Fibroblast of skin of scalp (primary cell): ENCODE results near the gene STK10.
A peak's percentile ranks its signal among the peaks of the same experiment; 100 is the strongest.
"Not testable (repeated sequence)": the region's sequence is repeated elsewhere in the genome, so short reads cannot be mapped to it uniquely, and the experiment has no call there.

Experiments
- DNase-seq: peaks from one replicate; pipeline ENCODE4 v3.0.0-alpha.2; 2013

The STK10 gene

DNA sequence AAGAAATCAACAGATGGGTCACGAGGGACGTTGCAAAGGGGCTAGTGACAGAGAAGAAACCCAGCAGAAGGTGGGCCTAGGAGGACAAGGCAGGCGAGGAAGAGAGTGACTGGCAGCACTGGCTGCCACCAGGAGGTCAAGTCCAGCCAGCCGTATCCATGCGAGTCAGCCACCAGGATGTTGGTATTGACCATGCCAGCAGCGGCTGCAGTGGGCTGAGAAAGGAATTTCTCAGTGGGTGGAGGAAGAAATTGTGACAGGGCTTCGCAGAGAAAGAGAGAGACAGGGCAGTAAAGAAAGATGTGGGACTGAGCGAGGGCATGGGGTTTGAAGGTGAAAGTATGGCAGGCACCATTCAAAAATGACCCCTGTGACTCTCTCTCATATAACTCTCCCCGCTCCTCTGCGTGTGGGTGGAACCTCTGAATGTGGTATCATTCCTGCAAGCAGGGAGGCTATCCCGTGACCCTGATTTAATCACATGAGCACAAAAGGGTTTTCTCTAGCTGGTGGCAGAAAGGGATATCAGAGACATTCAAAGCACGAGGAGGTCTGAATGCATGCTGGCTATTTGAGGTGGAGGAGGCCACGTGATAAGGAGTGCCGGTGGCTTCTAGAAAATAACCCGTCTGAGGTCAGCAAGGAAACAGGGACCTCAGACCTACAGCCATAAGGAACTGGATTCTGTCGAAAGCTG, 136.2 kb downstream of the STK10 start:
- DNase-seq = no peak

DNA sequence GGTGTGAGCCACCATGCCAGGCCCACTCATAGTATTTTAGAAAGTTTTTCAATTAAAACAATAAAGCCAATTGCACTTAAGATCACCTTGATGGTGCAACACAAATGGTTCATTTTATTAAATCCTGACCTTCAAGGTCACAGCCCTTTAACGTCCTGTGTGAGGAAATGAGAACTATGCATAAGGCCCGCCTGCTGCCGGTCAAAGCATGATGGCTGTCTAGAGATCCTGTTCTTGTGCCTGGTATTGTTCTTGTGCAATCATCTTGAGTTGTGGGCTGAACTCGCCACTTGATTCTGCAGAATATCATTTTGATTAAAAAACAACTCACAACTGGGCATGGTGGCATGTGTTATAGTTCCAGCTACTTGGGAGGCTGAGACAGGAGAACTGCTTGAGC, 137.9 kb downstream of the STK10 start:
- no peak for DNase-seq

DNA sequence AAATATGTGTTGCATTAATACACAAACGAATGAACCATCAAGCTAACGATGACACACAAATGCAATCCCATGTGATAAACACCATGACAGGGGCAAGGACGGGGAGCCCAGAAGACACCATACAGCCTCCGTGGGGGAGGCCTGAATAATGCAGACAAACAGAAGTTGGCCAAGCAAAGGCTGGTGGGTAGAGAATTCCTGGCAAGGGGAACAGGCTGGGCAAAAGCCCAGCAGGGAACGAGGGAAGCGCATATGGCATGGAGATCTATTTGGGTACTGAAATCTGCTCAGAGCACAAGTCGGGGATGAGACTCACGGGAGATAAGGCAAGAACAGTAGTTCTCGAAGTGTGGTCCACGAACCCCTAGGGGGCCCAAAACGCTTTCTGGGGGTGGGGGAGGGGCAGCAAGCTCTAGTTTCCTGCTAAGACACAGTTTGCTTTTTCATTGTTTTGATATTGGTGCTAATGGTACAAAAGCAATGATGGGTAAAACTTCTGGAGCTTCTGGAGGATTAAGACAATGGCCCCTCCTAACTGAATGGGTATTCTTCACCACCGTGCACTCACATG, 138.7 kb downstream of the STK10 start:
- no peak for DNase-seq

DNA sequence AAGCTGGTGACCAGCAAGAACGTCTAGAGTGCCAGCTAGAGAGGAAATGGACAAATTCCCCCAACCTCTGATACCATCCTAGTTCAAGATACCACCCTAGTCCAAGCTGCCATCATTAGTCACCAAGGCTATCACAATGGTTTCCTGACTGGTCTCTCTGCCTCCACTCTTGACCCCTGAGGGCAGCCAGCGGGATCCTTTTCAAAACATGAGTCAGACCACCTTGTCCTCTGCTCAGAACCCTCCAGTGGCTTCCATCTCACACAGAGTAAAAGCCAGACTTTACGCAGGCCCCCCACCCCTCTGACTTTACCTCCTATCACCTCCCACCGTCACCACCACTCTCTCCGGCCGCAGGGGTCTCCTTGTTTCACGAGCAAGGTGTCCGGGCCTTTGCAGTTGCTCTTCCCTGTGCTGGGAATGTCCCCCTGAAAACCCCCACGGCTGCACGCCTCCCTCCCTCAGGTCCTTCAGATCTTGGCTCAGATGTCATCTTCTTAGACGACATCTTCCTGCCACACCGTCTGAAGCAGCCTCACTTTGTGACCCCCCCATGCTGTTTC, 139.4 kb downstream of the STK10 start:
- no peak for DNase-seq

DNA sequence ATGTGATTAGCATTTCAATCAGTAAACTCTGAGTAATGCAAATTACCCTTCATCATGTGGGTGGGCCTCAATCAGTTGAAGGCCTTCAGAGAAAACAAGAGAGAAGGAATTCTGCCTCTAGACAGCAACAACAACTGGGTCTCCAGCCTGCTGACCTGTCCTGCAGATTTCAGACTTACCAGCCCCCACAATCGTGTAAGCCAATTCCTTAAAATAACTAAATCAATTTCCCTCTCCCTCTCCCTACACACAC, 139.9 kb downstream of the STK10 start:
- no peak for DNase-seq

DNA sequence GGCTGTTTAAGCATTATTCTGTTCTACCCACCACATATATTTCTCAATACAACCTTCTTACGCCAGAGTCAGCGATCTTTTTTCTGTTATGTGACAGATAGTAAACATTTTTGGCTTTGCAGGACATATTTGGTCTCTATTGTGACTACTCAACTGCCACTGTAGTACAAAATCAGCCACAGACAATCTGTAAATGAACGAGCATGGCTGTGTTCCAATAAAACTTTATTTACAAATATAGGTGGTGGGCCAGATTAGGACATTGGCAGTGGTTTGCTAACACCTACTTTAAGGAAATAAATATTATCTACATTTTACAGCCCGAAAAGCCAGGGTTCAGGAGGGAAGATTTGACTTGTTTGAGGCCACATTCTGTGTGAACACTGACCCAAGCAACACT, 141.4 kb downstream of the STK10 start:
- no peak for DNase-seq

DNA sequence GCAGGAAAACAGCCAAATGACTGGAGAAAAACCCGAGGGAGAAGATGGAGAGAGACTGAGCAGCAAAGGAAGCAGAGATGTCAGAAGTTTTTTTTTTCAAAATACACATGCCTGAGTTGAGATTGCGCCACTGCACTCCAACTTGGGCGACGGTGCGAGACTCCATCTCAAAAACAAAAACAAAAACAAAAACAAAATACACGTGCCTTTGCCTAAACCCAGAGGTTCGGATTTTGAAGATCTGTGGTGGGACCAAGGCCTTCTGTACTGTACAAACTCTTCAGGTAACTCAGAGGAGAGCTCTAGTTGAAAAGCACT, 142.8 kb downstream of the STK10 start:
- DNase-seq = no peak

DNA sequence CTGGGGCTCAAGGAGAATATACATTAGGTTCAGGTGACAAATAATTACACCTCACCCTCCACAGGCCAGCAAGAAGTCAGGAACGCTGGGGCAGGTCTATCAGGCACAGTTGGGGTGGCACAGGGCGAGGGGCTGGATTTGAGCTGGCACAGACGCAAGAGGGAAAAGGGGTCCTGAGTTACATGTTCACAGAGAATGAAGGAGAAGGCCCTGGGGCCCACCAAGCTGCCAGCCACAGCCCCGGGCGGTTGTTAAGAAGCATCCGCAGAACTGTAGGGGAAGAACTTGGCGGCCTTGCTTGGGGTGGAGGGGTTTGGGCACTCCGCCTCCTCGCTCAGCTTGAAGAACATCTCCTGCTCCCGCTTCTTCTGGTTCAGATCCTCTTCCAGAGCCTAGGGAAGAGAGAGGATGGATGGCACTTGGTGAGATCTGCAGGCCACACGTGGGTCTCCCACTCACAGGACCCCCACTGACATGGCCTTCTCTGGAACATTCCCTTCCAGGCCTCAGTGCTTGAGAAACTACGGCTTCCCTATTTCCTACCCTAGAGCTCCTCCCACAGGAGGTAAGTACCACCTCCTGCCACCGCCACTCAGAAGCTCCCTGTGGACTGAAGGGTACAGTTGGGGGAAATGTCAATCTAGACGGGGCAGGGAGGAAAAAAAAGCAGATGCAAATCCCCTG, 143.3 kb downstream of the STK10 start:
- DNase-seq = no peak

DNA sequence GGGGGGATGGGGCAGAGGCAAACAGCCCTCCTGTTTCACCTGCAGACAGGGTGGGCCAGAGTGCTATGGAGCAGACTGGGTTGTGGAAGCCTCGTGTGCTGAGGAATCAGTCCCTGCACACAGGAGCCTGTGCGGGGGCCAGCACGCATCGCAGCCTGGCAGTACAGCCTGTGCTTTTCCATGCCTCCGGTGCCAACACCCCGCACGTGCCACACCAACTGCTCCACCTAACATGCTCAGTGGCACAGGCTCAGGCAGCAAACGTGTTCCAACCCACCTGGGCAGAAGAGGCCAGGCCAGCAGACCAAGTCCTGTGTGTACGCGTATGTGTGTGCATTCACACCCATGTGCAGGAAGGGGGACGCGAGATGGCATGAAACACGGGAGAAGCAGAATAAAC, 144.2 kb downstream of the STK10 start:
- DNase-seq = no peak

DNA sequence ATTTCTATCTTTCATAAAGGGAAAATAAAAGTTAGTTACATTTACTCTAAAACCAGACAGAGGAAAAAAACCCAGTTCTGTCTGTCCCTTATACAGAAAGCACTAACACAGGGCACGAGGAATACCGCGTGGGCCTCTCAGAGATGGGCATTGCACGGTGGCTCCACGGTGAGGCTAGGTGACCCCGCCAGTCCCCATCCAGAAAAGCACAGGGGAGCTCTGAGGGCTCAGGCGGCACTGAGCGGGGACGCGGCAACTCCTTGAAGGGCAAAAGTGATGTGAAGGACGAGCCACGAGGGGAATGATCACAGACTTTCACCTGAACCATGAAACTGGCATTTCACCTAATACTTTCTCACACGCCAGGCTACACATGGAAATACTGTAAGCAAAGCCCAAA, 145.8 kb downstream of the STK10 start:
- DNase-seq = no peak

DNA sequence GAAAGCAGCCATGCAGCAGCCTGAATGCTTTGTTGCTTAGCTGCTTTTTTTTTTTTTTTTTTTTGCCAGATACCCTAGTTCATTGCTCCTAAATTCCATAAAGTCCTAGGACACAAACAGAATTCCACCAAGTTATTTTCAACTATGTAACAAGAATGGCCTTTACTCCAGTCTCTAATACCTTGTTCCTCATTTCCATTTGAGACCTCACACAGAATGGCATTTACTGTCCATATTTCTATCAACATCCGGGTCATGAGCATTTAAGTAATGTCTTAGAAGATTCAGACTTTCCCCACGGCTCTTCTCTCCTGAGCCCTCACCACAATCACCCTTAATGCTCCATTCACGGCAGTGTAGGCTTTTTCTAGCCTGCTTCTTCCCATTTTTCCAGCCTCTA, 149.9 kb downstream of the STK10 start:
- no peak for DNase-seq

DNA sequence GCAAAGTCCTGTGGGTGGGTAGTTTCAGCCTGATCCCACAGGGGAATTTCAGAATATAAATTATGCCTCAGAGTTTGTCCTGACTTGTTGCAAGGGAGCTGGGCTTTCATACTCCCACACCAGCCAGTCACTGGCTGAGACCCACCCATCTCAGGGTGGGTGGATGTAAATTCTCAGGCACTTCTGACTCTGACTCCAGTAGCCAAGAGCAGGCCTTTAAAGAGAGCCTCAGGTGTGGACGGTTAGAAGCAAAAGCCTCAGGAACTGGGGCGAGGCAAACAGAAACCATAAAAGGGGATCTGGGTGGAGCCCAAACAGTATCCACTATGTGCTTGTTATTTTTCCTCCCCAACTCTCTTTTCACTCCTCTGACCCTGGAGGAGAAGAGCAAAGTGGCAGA, 153.0 kb downstream of the STK10 start:
- no peak for DNase-seq

DNA sequence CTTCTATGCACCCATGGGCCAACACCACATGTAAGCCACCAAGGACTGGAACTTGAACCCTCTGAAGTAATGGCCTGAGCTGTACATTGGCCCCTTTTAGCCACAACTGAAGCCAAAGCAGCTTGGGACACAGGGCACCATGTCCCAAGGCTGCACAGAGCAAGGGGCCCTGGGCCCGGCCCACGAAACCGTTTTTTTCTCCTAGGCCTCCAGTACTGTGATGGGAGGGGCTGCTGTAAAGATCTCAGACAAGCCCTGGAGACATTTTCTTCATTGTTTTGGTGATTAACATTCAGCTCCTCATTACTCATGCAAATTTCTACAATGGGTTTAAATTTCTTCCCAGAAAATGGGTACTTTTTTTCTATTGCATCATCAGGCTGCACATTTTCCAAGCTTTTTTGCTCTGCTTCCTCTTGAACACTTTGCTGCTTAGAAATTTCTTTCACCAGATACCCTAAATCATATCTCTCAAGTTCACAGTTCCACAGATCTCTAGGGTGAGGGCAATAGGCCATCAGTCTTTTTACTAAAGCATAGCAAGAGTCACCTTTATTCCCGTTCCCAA, 156.0 kb downstream of the STK10 start:
- no peak for DNase-seq

DNA sequence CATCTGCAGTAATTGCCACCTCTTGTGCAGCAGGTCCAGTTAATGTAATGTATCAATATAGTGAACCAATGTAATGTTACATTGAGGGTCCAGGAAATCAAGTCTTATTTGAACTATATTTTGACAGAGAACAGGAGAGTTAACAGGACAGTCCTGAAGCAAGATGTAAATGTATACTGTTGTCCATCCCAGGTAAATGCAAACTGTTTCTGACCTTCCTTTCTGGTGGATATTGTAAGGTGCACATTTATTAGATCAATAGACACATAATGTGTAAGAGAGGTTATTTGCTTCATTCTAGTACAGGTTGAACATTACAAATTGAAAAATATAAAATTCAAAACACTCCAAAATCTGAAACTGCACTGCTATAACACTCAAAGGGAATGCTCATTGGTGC, 158.1 kb downstream of the STK10 start:
- DNase-seq = no peak

DNA sequence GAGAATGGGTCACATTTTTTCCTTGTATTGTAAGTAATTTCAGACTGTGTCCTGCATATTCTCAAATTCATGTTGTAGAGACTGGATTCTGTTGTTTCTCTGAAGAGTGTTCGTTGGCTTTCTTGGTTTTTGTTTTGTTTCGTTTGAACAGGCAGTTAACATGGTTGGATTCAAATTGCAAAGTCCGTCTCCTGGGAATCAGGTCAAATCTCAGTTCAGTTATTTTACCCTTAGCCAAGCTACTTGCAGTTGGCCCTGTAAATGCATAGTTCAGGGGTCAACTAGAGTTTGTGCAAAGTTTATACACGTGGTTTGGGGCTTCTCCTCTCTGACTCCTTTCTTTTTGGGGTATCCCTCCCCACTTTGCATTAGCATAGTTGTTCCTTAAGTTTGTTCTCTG, 159.9 kb downstream of the STK10 start:
- no peak for DNase-seq

DNA sequence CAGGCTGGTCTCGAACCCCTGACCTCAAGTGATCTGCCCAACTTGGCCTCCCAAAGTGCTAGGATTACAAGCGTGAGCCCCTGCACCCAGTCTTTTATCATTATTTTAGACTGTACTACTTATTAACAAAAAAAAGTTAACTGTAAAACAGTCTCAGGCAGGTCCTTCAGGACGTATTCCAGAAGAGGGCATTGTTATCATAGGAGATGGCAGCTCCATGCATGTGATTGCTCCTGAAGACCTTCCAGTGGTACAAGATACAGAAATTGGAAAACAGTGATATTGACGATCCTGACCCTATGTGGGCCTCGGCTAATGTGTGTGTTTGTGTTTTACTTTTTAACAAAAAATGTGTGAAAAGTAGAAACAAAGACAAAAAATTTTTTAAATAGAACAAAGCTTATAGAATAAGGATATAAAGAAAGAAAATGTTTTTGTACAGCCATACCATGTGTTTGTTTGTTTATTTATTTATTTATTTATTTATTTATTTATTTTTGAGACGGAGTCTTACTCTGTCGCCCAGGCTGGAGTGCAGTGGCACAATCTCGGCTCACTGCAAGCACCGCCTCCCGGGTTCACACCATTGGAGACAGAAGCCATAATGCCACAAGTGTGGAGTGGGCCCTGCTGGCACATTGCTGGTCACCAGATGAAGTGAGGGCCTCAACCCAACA, 167.8 kb downstream of the STK10 start:
- not testable (repeated sequence) for DNase-seq

DNA sequence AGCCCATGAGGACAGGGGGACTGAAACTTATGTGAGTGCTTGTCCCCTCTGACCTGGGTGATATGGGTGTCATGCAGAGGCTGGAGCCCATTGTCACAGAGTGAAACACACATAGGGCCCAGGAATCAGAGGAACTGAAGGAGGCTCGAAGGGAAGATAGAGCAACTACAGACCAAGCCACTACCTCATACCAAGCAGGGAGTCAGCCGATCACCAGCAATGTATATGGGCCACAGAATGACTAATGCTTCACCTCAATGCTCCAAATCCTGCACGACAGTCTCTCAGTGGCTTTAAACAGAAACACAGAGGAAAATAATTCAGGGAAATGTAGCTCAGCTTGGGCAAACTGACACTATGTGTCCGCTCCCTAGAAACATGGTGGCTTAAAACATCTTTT, 172.7 kb downstream of the STK10 start:
- DNase-seq = no peak

DNA sequence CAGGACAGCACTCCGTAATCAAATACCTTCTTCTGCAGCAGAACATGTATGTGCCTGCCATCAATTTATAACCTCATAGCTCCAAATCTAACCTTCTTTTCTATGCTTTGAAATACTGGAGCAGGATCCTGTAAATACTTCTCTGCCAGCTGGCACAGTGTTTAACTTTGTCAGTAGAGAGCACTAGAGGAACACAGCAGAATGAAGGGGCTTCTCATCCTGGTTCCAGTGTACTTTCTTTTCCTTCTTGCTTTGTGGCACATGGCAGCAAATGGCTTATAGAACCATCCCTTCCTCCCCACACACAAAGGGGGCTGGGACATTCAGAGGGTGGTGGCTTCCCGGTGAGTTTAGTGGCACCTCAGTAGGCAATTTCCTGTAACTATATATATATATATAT, 177.7 kb downstream of the STK10 start:
- DNase-seq = peak; percentile 29

DNA sequence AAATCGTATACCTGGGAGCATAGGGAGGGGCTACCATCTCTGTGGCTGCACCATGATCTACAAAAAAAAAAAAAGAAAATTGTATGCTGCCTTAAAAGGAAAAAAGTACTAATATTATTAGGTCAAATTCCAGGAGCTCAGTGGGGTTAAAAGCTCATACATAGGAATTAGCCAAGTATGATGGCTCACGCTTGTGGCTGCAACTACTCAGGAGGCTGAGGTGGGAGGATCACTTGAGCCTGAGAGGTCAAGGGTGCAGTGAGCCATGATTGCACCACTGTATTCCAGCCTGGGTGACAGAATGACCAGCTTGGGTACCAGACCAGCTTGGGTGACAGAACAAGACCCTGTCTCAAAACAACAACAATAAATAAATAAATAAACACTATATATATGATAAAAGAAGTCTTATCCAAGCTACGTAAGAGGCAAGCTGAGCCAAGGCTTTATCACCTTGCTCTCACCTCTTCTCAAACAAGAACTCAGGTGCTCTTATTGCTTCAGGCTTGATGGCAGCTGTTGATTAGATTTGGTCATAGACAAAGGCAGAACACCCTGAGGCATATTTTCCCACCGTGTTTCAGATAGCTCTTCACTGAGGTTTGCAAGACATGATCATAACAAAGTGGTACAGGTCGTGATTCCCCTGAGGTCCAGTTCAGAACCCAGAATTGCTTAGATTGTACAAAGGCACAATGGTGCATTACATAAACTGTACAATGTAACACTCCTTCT, 178.3 kb downstream of the STK10 start:
- DNase-seq = no peak

DNA sequence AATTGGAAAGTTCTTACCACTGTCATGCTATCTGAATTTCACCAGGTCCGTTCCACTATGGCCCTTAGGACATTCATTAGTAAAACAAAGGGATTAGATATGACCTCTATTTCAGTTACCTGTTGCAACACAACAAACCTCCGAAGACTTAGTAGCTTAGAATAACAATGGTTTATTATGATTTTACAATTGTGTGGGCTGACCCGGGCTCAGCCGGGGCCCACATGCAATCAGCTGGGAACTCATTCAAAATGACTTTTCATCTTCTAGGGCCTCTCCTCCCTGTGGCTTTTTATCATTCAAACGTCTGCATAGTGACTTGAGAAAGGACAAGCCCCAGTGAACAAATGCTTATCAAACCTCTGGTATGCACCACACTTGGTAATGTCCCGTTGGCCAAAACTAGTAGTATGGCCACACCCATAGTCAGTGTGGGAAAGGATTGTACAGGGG, 179.3 kb downstream of the STK10 start:
- DNase-seq = peak; percentile 34

DNA sequence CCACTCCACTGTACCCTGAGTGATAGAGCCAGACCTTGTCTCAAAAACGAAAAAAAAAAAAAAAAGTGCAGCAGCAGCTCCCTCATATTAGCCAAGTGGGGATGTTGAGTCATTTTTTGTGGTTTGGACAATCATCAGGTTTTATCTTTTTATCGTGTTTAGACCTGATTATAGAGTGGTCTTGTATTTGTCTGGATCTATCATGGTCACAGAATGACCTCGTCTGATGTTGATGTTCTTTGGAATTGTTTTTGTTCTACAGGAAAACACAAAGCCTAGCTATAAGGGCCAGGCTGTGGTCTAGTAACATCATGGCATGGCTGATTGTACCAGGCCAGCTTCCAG, 179.9 kb downstream of the STK10 start:
- DNase-seq = peak; percentile 46

DNA sequence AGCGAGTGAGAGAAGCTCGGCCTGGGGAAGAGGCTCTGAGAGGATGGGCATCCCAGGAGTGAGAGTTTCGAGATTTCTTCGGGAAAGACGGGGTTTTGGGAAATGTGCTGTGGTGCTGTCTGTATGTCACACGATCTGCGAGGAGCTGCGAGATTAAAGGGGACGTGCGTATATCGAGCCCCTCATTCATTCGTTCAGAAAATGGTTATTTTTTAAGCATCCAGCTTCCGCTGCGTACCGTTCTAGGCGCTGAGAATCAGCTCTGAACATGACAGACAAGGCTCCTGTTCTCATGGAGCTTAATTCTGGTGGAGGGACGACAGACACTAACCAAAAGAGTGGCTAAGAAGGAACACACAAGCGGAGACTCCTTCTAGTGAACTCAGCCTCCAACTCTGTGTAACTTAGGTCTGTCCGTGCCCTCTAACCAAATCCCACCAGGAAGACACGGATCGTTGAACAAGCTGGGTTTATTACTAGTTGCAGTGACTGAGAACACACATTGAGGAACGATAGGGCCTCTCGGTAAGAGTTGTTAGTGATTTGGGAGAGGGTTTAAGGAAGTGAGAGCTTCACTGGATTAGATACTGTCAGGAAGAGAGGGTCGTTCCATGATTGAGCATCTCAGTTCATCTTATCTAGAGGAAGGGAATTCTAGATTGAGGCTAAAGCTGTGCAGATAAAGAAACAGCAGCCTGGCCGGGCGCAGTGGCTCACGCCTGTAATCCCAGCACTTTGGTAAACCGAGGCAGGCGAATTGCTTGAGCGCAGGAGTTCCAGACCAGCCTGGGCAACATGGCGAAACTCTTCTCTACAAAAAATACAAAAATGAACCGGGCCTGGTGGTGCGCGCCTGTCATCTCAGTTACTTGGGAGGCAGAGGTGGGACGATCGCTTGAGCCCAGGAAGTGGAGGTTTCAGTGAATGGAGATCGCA, 180.6 kb downstream of the STK10 start:
- DNase-seq = no peak
